Colon (tissue), 2 donors: ENCODE data around the gene SLC38A3.

Experiments used
- FAIRE-seq: peaks from 2 replicates; lab custom pipeline; 2012; peaks lifted over from hg19 to GRCh38; lab: Jason Lieb, UNC
- donor health status: control.
- donor health status: control.

SLC38A3 gene

GRCh38 chr3:50169232-50169832, 35.7 kb upstream of the SLC38A3 start:
- FAIRE-seq: no peak

DNA sequence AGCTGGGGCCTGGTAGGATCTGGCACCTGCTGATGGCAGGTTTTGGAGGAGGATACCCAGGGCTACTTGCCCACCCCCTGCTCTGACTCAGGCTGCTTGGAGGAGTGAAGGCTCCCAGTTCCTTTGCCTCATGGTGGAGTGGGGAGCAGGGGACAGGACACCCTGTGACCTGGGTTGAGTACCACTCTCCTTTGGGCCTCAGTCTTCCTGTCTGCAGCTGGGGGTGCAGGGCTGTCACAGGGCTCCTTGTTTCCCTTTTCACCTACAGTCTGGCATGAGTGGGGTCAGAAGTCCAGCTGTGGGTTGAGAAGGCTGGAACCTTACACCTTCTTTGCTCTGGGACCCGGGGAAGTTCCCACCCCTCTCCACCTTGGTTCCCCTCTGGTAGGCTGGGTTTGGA, 35.2 kb upstream of the SLC38A3 start:
- no peak for FAIRE-seq

DNA sequence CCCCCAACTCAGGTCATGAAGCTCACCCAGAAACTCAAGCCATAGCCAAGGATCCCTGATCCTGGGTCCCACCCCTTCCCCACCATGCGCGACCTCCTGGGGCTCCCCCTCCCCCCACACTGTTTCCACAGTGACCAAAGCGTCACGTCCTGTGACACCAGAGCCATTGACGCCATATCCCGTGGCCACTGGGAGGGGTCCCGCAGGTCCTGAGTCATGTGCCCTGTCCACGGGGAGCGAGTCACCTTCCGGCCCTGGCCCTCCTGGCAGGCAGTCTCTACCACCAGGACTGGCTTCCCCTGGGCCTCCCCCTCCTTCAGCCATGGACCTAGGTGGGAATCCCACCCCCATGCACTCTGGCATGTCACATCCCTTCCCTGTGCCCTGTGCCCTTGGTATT, 34.4 kb upstream of the SLC38A3 start:
- no peak for FAIRE-seq

DNA sequence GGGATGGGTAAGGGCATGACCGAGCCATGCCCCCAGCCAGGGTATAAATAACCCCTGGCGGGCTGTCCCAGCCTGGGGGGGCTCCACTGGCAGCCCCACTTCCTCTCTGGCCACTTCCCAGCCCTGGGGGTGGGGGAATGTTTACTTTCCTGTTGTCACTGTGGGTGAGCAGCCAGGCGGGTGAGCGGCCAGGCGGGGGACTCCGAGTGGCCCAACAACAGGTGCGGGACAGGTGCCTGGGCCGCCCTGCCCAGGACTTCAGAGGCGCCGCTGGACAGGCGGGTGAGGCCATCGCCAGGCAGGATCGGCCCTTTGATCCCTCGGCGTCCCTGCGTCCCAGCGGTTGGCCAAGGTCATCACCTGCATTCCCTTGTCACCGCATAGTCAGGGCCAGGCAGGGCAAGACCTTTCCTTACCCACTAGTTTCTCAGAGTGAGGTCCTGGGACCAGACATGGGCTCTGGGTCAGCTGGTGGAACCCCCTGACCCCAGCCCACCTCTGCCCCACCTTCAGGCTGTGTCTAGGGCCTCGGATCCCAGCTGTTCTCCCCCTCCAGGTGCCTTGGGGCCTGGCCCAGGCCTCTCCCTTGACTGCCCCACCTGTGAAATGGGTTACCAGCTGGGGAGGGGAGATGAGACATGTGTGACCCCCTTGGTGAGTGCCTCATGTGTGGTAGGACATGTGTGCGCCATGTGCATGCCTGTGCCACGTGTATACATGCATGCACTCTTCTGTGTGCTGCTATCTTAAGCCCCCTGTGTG, 33.4 kb upstream of the SLC38A3 start:
- no peak for FAIRE-seq

DNA sequence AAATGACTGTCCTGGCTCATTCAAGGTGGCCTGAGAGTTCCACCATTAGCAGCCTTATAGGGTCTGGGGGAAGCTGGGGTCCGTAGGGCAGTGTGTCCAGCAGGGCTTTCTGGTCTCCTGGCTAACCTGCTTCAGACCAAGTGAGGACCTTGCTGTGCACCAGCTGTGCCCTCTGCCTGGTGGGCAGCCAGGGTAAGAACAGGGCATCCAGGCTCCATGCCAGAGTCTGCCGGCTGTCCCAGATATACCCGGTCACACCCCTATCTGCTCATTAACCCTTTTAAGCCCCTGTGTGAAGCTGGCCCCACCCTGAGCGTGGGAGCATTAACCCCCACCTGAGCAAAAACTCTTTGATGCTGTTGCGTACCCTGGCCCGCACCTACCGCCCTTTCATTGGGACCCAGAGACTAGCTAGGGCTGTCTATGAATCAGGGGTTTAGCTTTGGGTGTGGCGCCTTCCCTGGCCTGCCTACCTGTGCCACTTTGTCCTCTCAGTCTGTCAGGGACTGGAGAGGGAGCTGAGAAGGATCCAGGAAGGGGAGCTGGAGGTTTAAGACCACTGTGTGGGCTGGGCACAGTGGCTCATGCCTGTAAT, 32.3 kb upstream of the SLC38A3 start:
- FAIRE-seq: no peak

- no peak for FAIRE-seq
Measured at GRCh38 chr3:50173685-50174516, 31.2 kb upstream of the SLC38A3 start.

DNA sequence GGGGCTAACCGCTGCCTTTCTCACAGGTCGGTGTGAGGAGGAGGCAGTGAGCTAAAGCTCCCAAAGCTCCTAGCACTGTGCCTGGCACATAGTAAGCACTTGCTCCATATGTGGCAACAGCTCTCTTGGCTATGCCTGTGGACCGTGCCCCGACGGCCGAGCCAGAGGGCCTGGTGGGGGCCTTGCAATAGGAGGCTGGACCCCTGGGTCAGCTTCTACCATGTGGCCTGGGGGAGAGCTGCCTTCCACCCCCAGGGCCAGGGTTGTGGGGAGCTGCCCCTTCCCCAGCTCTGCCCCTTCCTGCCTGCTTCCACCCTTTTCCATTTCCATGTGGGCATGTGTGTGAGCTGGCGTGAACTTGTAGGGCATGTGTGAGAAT, 30.6 kb upstream of the SLC38A3 start:
- FAIRE-seq: no peak

DNA sequence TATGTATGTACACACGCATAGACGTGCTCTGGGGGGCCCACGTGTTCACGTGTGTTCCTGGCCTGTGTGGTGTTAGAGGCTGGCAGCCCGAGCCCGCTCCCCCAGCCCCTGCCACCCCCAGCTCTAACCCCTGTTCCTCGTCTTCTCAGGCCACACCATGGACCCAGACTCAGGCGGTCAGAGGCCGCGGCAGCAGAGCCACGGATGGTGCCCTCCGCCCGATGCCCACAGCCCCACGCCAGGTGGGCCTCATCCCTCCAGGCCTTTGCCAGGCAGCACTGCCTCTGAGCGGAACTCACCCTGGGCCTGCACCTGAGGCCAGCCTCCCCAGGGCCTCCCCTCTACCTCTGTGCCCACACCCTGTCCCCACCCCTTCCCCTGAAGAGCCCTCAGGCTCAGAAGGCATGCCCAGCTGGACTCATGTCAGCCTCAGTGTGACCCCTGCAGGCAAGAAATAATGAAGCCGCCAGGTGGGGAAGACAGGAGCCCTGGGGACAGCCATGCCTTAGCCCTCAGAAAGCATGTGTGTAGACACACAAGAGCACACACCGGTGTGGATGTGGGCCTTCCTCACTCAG, 30.0 kb upstream of the SLC38A3 start:
- no peak for FAIRE-seq

GRCh38 chr3:50177346-50177745, 27.7 kb upstream of the SLC38A3 start:
- FAIRE-seq: no peak

DNA sequence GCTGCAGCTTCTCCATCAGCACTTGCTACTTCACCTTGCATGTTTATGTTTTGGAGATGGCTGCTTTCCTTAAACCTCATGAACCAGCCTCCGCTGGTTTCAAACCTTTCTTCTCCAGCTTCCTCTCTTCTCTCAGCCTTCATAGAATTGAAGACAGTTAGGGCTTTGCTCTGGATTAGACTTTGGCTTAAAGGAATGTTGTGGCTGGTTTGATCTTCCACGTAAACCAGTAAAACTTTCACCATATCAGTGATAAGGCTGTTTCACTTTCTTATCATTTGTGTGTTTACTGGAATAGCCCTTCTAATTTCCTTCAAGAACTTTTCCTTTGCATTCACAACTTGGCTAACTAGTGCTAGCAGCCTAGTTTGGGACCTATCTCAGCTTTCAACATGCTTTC, 25.4 kb upstream of the SLC38A3 start:
- no peak for FAIRE-seq

DNA sequence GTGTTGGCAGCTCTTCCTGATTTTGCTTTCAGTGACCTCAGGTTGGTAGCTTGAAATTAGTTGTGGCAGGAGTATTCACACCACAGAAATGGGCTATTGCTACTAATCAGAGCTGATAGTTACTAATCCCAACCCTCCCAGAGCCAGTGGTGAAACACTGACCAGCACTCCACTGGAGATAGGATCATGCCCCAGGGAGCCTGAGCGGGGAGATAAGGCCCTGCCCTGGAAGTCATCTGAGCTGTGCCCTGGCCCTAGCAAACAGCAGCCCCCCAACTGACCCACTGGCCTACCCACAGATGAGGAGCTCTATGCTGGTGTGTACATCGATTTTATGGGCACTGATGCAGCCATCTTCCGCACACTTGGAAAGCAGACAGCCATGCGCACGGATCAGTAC, 23.1 kb upstream of the SLC38A3 start:
- no peak for FAIRE-seq

GRCh38 chr3:50182533-50183099, 22.5 kb upstream of the SLC38A3 start:
- FAIRE-seq: no peak

DNA sequence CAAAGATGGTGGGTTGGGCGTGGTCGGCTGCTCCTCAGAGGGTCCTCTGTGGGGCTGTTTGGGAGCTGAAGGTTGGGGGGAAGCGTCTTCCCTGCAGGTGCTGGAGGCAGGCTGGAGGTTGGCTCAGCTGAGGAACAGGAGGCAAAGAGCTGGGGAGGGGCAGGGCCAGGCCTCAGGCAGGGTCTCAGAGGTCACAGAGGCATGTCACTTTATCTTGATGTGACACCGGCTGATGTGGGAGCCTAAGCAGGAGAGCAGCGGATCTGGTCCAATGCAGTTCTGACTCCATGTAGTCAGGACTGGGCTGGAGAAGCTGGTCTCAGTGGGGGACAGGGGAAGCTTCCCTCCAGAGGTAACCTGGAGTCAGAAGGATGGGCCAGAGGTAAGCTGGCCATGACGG, 21.3 kb upstream of the SLC38A3 start:
- FAIRE-seq: no peak

GRCh38 chr3:50184242-50184978, 20.7 kb upstream of the SLC38A3 start:
- FAIRE-seq: no peak

- FAIRE-seq: no peak
Measured at GRCh38 chr3:50185230-50185629, 19.8 kb upstream of the SLC38A3 start.

DNA sequence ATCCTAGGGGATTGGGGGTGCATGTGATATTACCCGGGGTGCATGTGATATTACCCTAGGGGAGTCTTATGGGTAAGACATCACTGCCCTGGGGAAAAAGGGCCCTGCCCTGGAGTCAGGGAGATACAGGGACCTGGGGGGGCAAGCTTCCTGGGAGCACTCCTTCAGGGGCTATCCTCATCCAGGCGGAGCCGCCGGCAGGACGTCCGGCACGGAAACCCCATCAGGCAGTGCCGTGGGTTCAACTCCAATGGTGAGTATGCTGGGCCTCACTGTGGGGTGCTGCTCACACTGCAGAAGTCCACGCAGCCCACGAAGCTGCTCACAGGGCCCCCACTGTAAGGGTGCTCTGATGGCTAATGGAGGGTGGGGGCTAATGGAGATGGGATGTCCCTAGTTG, 19.0 kb upstream of the SLC38A3 start:
- FAIRE-seq: no peak

DNA sequence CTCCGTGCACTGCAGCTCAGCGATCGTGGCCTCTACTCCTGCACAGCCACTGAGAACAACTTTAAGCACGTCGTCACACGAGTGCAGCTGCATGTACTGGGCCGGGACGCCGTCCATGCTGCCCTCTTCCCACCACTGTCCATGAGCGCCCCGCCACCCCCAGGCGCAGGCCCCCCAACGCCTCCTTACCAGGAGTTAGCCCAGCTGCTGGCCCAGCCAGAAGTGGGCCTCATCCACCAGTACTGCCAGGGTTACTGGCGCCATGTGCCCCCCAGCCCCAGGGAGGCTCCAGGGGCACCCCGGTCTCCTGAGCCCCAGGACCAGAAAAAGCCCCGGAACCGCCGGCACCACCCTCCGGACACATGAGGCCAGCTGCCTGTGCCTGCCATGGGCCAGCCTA, 17.3 kb upstream of the SLC38A3 start:
- FAIRE-seq: no peak

GRCh38 chr3:50189274-50189673, 15.8 kb upstream of the SLC38A3 start:
- FAIRE-seq: no peak

DNA sequence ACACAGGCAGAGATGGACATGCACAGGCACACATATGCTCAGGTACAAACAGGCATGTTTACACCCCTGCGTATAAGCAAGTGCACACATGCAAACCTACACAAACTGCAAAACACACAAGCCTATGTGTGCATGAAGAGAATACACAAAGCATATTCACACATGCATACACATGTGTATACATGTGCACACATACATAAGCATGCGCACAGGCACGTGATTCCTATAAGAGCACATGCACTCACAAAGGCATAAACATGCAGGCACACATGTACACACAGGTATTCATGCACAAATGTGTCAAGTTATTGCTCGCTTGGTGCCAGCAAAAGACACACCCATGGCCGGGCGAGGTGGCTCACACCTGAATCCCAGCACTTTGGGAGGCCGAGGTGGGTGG, 15.1 kb upstream of the SLC38A3 start:
- FAIRE-seq: no peak

- FAIRE-seq: no peak
Measured at GRCh38 chr3:50190936-50191660, 14.0 kb upstream of the SLC38A3 start, which contains the start of gene GNAT1. TSS of gene GNAT1 (plus strand) at chr3:50191610. CDS start at chr3:50191726, 116 bp downstream.

DNA sequence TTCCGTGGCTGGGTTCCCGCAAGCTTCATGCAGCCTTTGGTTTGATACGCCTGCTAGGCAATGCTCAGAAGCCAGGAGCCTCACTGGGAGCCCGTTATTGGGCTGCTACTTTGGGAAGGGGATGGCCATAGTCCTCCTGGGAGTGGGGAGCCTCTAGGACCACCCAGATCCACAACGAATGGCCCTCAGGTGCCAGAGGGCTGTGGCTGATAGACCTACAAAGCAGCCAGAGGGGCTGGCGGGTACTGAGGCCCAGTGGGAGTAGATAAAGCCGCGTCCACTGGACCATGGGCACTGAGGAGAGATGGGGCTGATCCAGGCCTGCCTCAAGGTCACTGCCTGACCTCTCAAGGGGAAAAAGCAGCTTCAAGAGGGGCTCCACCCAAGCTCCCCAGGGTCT, 12.9 kb upstream of the SLC38A3 start:
- no peak for FAIRE-seq
